ENCODE results near the gene WNT6. TPM values are rescaled to one million over a fixed set of nuclear protein-coding genes. Genes with fewer than 3 reads are reported as not detected.
A peak's percentile ranks its signal among the peaks of the same experiment; 100 is the strongest.

WNT6 gene
- total RNA-seq, 2 donors from 2014 or later = 8.0 to 56.5 TPM

DNA sequence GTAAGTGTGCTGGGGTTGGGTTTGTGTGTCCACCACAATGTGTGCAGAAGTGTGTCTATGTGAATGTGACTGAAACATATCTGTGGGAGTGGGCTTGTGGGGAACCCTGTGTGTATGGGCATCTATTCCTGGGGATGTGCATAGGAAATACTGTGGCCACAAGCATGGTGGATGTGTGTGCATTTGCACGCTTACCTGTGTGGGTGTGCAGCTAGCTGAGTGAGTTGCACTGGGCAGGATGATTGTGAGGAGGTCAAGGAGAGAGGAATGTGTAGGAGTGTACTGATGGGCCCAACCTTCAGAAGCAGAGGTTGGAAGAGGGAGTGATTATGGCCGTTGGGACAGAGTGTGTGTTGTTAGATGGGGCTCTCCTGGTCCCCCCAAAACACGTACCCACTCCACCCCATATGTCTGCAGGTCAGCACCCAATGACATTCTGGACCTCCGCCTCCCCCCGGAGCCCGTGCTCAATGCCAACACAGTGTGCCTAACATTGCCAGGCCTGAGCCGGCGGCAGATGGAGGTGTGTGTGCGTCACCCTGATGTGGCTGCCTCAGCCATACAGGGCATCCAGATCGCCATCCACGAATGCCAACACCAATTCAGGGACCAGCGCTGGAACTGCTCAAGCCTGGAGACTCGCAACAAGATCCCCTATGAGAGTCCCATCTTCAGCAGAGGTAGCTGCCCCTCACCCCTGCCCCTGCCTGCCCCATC is 22.3 kb downstream of the WNT6 start:
- DNase-seq (ENCODE audit: low spot score) = no peak
- intact Hi-C loops (cut with DNase I) = no loop called here
- no peaks in the 10 kb centered on the region for H3K4me1 ChIP-seq (replicated peaks)
- 75% methylated on average over 13 of the region's 13 CpGs for WGBS
- no peaks in the 10 kb centered on the region for H3K9me3 ChIP-seq
- H3K27me3 ChIP-seq (replicated peaks; ENCODE audit: insufficient read depth) = peaks cover 2% of the 10 kb centered on the region
- no peak for TF ChIP-seq POLR2A (IDR thresholded peaks at IDR 0.05)
- no peak for TF ChIP-seq POLR2AphosphoS5 (IDR thresholded peaks at IDR 0.05)
- TF ChIP-seq, protein P1, sequence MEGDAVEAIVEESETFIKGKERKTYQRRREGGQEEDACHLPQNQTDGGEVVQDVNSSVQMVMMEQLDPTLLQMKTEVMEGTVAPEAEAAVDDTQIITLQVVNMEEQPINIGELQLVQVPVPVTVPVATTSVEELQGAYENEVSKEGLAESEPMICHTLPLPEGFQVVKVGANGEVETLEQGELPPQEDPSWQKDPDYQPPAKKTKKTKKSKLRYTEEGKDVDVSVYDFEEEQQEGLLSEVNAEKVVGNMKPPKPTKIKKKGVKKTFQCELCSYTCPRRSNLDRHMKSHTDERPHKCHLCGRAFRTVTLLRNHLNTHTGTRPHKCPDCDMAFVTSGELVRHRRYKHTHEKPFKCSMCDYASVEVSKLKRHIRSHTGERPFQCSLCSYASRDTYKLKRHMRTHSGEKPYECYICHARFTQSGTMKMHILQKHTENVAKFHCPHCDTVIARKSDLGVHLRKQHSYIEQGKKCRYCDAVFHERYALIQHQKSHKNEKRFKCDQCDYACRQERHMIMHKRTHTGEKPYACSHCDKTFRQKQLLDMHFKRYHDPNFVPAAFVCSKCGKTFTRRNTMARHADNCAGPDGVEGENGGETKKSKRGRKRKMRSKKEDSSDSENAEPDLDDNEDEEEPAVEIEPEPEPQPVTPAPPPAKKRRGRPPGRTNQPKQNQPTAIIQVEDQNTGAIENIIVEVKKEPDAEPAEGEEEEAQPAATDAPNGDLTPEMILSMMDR (IDR thresholded peaks at IDR 0.05) = no peak
- no peaks in the 10 kb centered on the region for H3K36me3 ChIP-seq
- H3K27ac ChIP-seq = no peak overlapping the region
- no peak overlapping the region for H3K4me3 ChIP-seq

DNA sequence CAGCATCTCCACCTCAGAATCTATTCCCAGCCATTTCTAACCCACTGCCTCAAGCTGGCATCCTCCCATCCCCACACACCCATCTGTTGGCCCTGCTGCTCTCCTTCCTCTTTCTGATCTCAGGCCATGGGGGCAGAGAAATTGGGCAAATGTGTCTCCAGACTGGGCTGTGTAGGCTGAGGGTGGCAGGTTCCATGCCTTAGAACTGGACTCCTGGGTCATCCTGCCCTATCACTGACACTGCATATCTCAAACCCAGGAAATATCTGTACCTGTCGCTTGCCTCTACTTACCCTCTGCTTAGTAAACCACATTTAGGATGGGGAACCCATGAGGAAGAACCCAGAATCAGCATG is 22.8 kb downstream of the WNT6 start:
- intact Hi-C loops (cut with DNase I) = no loop called here

GRCh38 chr2:218882866-218883366 is 23.3 kb downstream of the WNT6 start:
- Histone ChIP-seq H3K9me3 (no peaks in the 10 kb centered on the region), H3K4me1 (replicated peaks) (no peaks in the 10 kb centered on the region), H3K27ac (peak overlapping the region; percentile 62 to 73), H3K4me3 (no peak overlapping the region), H3K27me3 (replicated peaks; ENCODE audit: insufficient read depth) (peaks cover 2% of the 10 kb centered on the region), H3K36me3 (no peaks in the 10 kb centered on the region)
- TF ChIP-seq, protein P1 (IDR thresholded peaks at IDR 0.05) = no peak
- no peak for TF ChIP-seq POLR2A (IDR thresholded peaks at IDR 0.05)
- TF ChIP-seq POLR2AphosphoS5 (IDR thresholded peaks at IDR 0.05) = no peak
- intact Hi-C loops (cut with DNase I) = no loop called here
- 49% methylated on average over 4 of the region's 4 CpGs for WGBS
- DNase-seq (ENCODE audit: low spot score) = no peak

More for the DNA sequence above, 22.8 kb downstream of the WNT6 start:
- 85% methylated on average over 1 of the region's 1 CpG for WGBS
- H3K9me3 ChIP-seq = no peaks in the 10 kb centered on the region
- peaks cover 2% of the 10 kb centered on the region for H3K27me3 ChIP-seq (replicated peaks; ENCODE audit: insufficient read depth)
- H3K27ac ChIP-seq = no peak overlapping the region
- H3K36me3 ChIP-seq = no peaks in the 10 kb centered on the region
- no peak for DNase-seq (ENCODE audit: low spot score)
- H3K4me3 ChIP-seq = no peak overlapping the region
- H3K4me1 ChIP-seq (replicated peaks) = no peaks in the 10 kb centered on the region
- TF ChIP-seq POLR2AphosphoS5 (IDR thresholded peaks at IDR 0.05) (no peak), POLR2A (IDR thresholded peaks at IDR 0.05) (no peak)
- TF ChIP-seq, protein P1 (IDR thresholded peaks at IDR 0.05) = no peak

DNA sequence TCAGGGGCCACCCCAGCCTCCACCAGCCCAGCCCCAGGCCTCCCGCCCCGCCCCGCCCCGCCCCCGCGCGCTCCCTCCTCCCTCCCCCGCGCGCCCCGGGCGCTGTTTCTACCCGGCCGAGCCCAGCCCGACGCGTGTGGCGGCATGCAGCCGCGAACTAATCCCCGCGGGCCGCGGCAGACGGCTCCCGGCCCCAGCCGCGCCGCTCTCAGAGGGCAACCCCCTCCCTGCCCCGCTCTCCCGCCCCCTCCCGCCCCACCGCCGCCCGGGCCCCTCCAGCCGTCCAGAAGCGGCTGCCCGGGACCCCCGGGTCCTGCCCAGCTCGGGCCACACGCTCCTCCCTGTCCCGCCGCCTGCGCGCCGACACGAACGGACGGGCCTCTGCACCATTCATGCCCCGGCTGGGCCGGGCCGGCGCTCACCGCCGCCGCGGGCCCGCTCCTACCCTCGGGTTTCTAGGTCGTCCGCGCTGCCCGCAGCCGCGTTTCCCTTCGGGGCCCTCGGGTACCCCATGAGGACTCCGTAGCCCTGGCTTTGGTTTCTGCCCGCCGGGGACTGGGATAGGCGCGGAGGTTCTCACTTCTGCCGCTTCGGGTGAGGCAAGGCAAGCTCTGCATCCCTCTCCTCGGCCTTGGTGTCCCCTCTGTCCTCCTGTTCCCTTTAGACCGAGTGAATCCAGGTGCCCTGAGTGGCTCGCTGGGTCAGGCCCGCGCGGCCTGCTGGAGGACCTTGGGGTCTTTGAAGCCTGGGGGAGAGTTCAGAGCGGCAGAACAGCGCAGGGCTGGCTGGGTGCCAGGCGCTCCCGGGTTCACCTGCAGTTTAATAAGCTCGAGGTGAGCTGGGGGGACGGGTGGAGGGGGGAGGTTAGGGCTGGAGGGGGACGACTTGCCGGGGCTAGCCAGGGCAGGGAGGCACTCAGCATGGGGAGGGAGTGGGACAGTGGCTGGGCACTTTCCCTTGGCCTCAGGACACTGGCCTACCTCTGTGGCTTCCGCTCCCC is 24.2 kb downstream of the WNT6 start:
- peak overlapping the region; percentile 62 to 73 for H3K27ac ChIP-seq
- H3K27me3 ChIP-seq (replicated peaks; ENCODE audit: insufficient read depth) = peaks cover 2% of the 10 kb centered on the region
- peak overlapping the region; percentile 28 to 41 for H3K4me3 ChIP-seq
- intact Hi-C loops (cut with DNase I) = no loop called here
- 6% methylated on average over 42 of the region's 89 CpGs for WGBS
- H3K9me3 ChIP-seq = no peaks in the 10 kb centered on the region
- DNase-seq (ENCODE audit: low spot score) = peak; percentile 51
- no peaks in the 10 kb centered on the region for H3K36me3 ChIP-seq
- TF ChIP-seq, protein P1 (IDR thresholded peaks at IDR 0.05) = no peak
- TF ChIP-seq POLR2AphosphoS5 (IDR thresholded peaks at IDR 0.05) = no peak
- no peak for TF ChIP-seq POLR2A (IDR thresholded peaks at IDR 0.05)
- H3K4me1 ChIP-seq (replicated peaks) = no peaks in the 10 kb centered on the region

All from prostate gland (tissue), 2 donors.